Neural cell (in vitro differentiated cells): ENCODE measurements around the gene LAMTOR1. TPM values are rescaled to one million over a fixed set of nuclear protein-coding genes. Genes with fewer than 3 reads are reported as not detected.

Experiments
- H2AFZ ChIP-seq: fragments of 200-600, 300-800 bp; sonication (generic), shearing (Covaris generic); 2 replicates; pipeline ENCODE4 v1.6.0; 2014; ENCODE audit warnings: low read depth, mild to moderate bottlenecking, antibody characterized with exemption, low read length, moderate library complexity
- H3F3A ChIP-seq: fragments of 200-600 bp; shearing (Covaris generic); 2 replicates; pipeline ENCODE4 v1.6.1; 2016; ENCODE audit warnings: mild to moderate bottlenecking, moderate library complexity, mixed read lengths, antibody characterized with exemption, low read length; ENCODE audit not compliant: insufficient read depth, poor library complexity, severe bottlenecking
- H3K27ac ChIP-seq: fragments of 200-600, 300-800 bp; sonication (generic), shearing (Covaris generic); 2 replicates; pipeline ENCODE4 v1.5.1; 2014; ENCODE audit warnings: mild to moderate bottlenecking, low read length, moderate library complexity
- H3K27me3 ChIP-seq: fragments of 300-800, 200-600 bp; sonication (generic), shearing (Covaris generic); 2 replicates; pipeline ENCODE4 v1.6.0; 2014; ENCODE audit warnings: mild to moderate bottlenecking, low read depth, low read length, moderate library complexity; ENCODE audit not compliant: insufficient read depth
- H3K36me3 ChIP-seq: fragments of 300-800, 200-600 bp; sonication (generic), shearing (Covaris generic); 2 replicates; pipeline ENCODE4 v1.5.1; 2014; ENCODE audit warnings: mild to moderate bottlenecking, antibody characterized with exemption, low read length, moderate library complexity; ENCODE audit not compliant: insufficient read depth
- H3K4me2 ChIP-seq: fragments of 300-800, 200-600 bp; sonication (generic), shearing (Covaris generic); 2 replicates; pipeline ENCODE4 v1.6.0; 2014; ENCODE audit warnings: mild to moderate bottlenecking, low read length
- H3K4me3 ChIP-seq: fragments of 300-800, 200-600 bp; sonication (generic), shearing (Covaris generic); 2 replicates; pipeline ENCODE4 v1.5.1; 2014; ENCODE audit warnings: mild to moderate bottlenecking, low read length, moderate library complexity
- H3K79me2 ChIP-seq: fragments of 200-600 bp; shearing (Covaris generic); replicated peaks from 2 replicates; pipeline ENCODE4 v1.6.0; 2014; ENCODE audit warnings: mild to moderate bottlenecking, low read length, moderate library complexity; ENCODE audit not compliant: insufficient read depth
- H3K9ac ChIP-seq: fragments of 300-800, 200-600 bp; sonication (generic), shearing (Covaris generic); 2 replicates; pipeline ENCODE4 v1.6.1; 2016; ENCODE audit warnings: mild to moderate bottlenecking, low read length, mixed read lengths
- H3K9me2 ChIP-seq: fragments of 200-600 bp; shearing (Covaris generic); 2 replicates; pipeline ENCODE4 v1.6.1; 2016; ENCODE audit warnings: mild to moderate bottlenecking, low read length, mixed read lengths; ENCODE audit not compliant: insufficient read depth
- H3K9me3 ChIP-seq: fragments of 200-600, 300-800 bp; sonication (generic), shearing (Covaris generic); 2 replicates; pipeline ENCODE4 v1.6.1; 2016; ENCODE audit warnings: mild to moderate bottlenecking, mixed run types, low read length, moderate library complexity, mixed read lengths
- H4K20me1 ChIP-seq: fragments of 200-600 bp; shearing (Covaris generic); 2 replicates; pipeline ENCODE4 v1.6.1; 2016; ENCODE audit warnings: mild to moderate bottlenecking, mixed run types; ENCODE audit not compliant: insufficient read depth
- EP300 ChIP-seq: fragments of 450-650 bp; conservative IDR thresholded peaks from 2 replicates; pipeline ENCODE4 v1.6.1; 2014; ENCODE audit warnings: antibody characterized with exemption, mild to moderate bottlenecking, moderate library complexity; ENCODE audit not compliant: poor library complexity, severe bottlenecking
- EZH2 ChIP-seq: fragments of 200-600, 300-800 bp; shearing (Covaris generic), sonication (generic); IDR thresholded peaks from 2 replicates; pipeline ENCODE4 v1.6.1; 2014; ENCODE audit warnings: antibody characterized with exemption, low read length, borderline replicate concordance, mild to moderate bottlenecking; ENCODE audit not compliant: insufficient read depth, poor library complexity, severe bottlenecking
- MXI1 ChIP-seq: fragments of 450-650 bp; conservative IDR thresholded peaks from 2 replicates; pipeline ENCODE4 v1.6.1; 2014; ENCODE audit warnings: antibody characterized with exemption, mild to moderate bottlenecking; ENCODE audit not compliant: poor library complexity, severe bottlenecking
- POLR2AphosphoS5 ChIP-seq: IDR thresholded peaks from 2 replicates; pipeline ENCODE4 v1.6.1; 2012
- RAD21 ChIP-seq: fragments of 450-650 bp; conservative IDR thresholded peaks from 2 replicates; pipeline ENCODE4 v1.6.1; 2014; ENCODE audit warnings: antibody characterized with exemption, mild to moderate bottlenecking, moderate library complexity
- SMC3 ChIP-seq: fragments of 450-650 bp; conservative IDR thresholded peaks from 2 replicates; pipeline ENCODE4 v1.6.1; 2014; ENCODE audit warnings: antibody characterized with exemption, mild to moderate bottlenecking, moderate library complexity; ENCODE audit not compliant: poor library complexity
- TAF1 ChIP-seq: IDR thresholded peaks from 2 replicates; pipeline ENCODE4 v1.6.1; 2012; ENCODE audit warnings: low read depth
- polyA plus RNA-seq: library from polyadenylated mRNA; depleted of rRNA; stranded (reverse); fragments of >200 nt; gene quantifications from 2 replicates; pipeline ENCODE4 v1.2.3, GENCODE V29; 2014
- TF ChIP-seq, protein P1 (sequence below): IDR thresholded peaks from 2 replicates; pipeline ENCODE4 v1.6.1; 2012; ENCODE audit warnings: borderline replicate concordance
- TF ChIP-seq, protein P2 (sequence below): fragments of 450-650 bp; IDR thresholded peaks from 2 replicates; pipeline ENCODE4 v1.5.1; 2014; ENCODE audit warnings: antibody characterized with exemption, mild to moderate bottlenecking, moderate library complexity; ENCODE audit not compliant: poor library complexity, severe bottlenecking

LAMTOR1 gene
- polyA plus RNA-seq, 1 donor from 2014 or later = 108 TPM

DNA sequence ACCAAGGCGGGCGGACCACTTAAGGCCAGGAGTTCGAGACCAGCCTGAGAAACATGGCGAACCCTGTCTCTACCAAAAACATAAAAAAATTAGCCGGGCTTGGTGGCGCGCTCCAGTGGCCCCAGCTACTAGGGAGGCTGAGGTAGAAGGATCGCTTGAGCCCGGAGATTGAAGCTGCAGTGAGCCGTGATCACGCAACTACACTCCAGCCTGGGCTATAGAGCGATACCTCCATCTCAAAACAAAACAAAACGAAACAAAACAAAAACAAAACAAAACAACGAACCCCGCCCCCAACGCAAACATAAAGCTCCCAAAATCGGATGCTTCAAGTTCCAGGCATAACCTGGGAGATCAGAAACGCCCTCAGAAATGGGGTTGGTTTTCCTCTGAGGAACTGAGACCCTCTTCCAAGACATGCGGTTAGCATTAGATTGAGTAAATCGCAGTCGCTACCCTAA lies 21.9 kb downstream of the LAMTOR1 start:
- TF ChIP-seq, protein P1, sequence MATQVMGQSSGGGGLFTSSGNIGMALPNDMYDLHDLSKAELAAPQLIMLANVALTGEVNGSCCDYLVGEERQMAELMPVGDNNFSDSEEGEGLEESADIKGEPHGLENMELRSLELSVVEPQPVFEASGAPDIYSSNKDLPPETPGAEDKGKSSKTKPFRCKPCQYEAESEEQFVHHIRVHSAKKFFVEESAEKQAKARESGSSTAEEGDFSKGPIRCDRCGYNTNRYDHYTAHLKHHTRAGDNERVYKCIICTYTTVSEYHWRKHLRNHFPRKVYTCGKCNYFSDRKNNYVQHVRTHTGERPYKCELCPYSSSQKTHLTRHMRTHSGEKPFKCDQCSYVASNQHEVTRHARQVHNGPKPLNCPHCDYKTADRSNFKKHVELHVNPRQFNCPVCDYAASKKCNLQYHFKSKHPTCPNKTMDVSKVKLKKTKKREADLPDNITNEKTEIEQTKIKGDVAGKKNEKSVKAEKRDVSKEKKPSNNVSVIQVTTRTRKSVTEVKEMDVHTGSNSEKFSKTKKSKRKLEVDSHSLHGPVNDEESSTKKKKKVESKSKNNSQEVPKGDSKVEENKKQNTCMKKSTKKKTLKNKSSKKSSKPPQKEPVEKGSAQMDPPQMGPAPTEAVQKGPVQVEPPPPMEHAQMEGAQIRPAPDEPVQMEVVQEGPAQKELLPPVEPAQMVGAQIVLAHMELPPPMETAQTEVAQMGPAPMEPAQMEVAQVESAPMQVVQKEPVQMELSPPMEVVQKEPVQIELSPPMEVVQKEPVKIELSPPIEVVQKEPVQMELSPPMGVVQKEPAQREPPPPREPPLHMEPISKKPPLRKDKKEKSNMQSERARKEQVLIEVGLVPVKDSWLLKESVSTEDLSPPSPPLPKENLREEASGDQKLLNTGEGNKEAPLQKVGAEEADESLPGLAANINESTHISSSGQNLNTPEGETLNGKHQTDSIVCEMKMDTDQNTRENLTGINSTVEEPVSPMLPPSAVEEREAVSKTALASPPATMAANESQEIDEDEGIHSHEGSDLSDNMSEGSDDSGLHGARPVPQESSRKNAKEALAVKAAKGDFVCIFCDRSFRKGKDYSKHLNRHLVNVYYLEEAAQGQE = no peak
- TF ChIP-seq, protein P2, sequence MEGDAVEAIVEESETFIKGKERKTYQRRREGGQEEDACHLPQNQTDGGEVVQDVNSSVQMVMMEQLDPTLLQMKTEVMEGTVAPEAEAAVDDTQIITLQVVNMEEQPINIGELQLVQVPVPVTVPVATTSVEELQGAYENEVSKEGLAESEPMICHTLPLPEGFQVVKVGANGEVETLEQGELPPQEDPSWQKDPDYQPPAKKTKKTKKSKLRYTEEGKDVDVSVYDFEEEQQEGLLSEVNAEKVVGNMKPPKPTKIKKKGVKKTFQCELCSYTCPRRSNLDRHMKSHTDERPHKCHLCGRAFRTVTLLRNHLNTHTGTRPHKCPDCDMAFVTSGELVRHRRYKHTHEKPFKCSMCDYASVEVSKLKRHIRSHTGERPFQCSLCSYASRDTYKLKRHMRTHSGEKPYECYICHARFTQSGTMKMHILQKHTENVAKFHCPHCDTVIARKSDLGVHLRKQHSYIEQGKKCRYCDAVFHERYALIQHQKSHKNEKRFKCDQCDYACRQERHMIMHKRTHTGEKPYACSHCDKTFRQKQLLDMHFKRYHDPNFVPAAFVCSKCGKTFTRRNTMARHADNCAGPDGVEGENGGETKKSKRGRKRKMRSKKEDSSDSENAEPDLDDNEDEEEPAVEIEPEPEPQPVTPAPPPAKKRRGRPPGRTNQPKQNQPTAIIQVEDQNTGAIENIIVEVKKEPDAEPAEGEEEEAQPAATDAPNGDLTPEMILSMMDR = no peak
- TF ChIP-seq MXI1 = no peak
- Histone ChIP-seq H3K36me3 (no peaks in the 10 kb centered on the region), H3K9ac (peak overlapping the region; percentile 79), H4K20me1 (no peaks in the 10 kb centered on the region), H3K79me2 (peaks cover 40% of the 10 kb centered on the region), H2AFZ (peak overlapping the region; percentile 18), H3F3A (no peaks in the 10 kb centered on the region), H3K4me2 (peak overlapping the region; percentile 50), H3K9me3 (no peaks in the 10 kb centered on the region), H3K27me3 (no peaks in the 10 kb centered on the region), H3K27ac (peak overlapping the region; percentile 90), H3K4me3 (peak overlapping the region; percentile 73), H3K9me2 (no peaks in the 10 kb centered on the region)

DNA sequence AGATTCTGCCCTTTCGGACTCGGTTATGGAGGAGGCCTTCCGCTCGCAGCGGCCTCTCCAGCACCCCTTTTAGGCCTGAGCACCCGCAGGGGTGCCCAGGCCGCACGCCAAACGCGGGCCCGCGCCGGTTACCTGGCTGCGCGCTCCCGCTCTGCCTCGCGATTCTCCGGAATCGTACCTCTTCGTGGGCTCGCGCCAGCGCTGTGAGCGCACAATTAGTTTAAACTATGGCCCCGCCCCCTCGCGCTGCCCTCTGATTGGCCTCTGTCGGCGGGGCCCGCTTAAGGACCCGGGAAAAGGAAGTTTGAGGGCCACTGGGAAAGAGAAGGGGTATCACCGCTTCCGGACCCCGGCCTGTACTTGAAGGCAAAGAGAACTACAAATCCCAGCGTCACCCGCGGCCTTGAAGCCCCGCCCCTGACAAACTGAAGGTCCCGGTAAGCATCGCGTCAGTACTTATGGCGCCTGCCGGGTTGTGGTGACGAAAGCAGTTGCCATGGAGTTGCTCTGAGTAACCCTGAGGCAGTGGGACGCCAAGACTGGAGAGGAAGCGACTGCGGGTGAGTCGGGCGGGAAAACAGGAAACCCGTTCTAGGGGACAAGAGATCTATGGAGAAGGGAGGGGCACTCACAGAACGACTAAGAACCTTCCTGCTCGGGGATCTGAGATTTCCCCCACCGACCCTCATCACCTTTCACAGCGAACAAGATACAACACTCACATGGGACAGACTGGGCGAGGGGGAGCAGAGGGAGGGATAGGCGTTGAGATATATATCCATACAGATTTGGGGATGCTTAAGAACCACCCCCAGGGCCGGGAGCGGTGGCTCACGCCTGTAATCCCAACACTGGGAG lies 22.5 kb downstream of the LAMTOR1 start, which contains the start of the genes LRRC51 and NUMA1:
TSS of gene LRRC51 (plus strand) at position 525 of the 858 bp plus-strand sequence. CDS start 8,234 bp downstream, outside the sequence.
TSS of gene NUMA1 (minus strand) at position 217 of the 858 bp plus-strand sequence. CDS start 44,599 bp downstream, outside the sequence.
- H3K9ac ChIP-seq = peak within 1 kb of the TSS; percentile 79
- H2AFZ ChIP-seq = peak within 1 kb of the TSS; percentile 47
- peak within 1 kb of the TSS; percentile 57 for H3K4me2 ChIP-seq
- no peaks in the 10 kb centered on the region for H3K9me3 ChIP-seq
- H3K27me3 ChIP-seq = no peaks in the 10 kb centered on the region
- no peaks in the 10 kb centered on the region for H3K36me3 ChIP-seq
- peak within 1 kb of the TSS; percentile 73 for H3K4me3 ChIP-seq
- no peaks in the 10 kb centered on the region for H4K20me1 ChIP-seq
- no peaks in the 10 kb centered on the region for H3F3A ChIP-seq
- TF ChIP-seq, protein P1 = no peak
- TF ChIP-seq RAD21 = no peak
- no peak for TF ChIP-seq EP300
- peak; percentile 27 for TF ChIP-seq SMC3
- TF ChIP-seq EZH2 = no peak
- peak; percentile 84 for TF ChIP-seq MXI1
- TF ChIP-seq TAF1 = peak; percentile 58
- TF ChIP-seq, protein P2 = peak; percentile 32
- TF ChIP-seq POLR2AphosphoS5 = peak; percentile 72
- peaks cover 46% of the 10 kb centered on the region for H3K79me2 ChIP-seq
- H3K27ac ChIP-seq = peak within 1 kb of the TSS; percentile 90
- H3K9me2 ChIP-seq = no peaks in the 10 kb centered on the region
